Activated CD8-positive, alpha-beta memory T cell treated with anti-CD3 and anti-CD28 coated beads for 24 hours (primary cell): ENCODE measurements around the gene AFAP1L2.
"Not testable (repeated sequence)": the region's sequence is repeated elsewhere in the genome, so short reads cannot be mapped to it uniquely, and the experiment has no call there.

Experiments used
- DNase-seq: peaks from one replicate; pipeline ENCODE4 v3.0.0-alpha.2; 2020

The AFAP1L2 gene

GRCh38 chr10:114359041-114359952 lies 45.0 kb downstream of the AFAP1L2 start:
- DNase-seq, result no peak

GRCh38 chr10:114357515-114357996 lies 46.7 kb downstream of the AFAP1L2 start:
- DNase-seq, result no peak

- DNase-seq, result no peak
Observed at GRCh38 chr10:114356751-114357514, 47.4 kb downstream of the AFAP1L2 start.

GRCh38 chr10:114356126-114356525 lies 48.2 kb downstream of the AFAP1L2 start:
- DNase-seq, result no peak

- no peak for DNase-seq
Observed at GRCh38 chr10:114353383-114353782, 50.9 kb downstream of the AFAP1L2 start.

- DNase-seq, result no peak
Observed at GRCh38 chr10:114352653-114353298, 51.5 kb downstream of the AFAP1L2 start.

GRCh38 chr10:114350751-114351150 lies 53.6 kb downstream of the AFAP1L2 start:
- no peak for DNase-seq

- no peak for DNase-seq
Observed at GRCh38 chr10:114349522-114350215, 54.6 kb downstream of the AFAP1L2 start.

GRCh38 chr10:114349071-114349470 lies 55.2 kb downstream of the AFAP1L2 start:
- DNase-seq, result not testable (repeated sequence)

- no peak for DNase-seq
Observed at GRCh38 chr10:114347791-114348190, 56.5 kb downstream of the AFAP1L2 start.

GRCh38 chr10:114347241-114347640 lies 57.1 kb downstream of the AFAP1L2 start:
- DNase-seq, result no peak

- DNase-seq, result no peak
Observed at GRCh38 chr10:114346176-114347031, 57.9 kb downstream of the AFAP1L2 start.

- no peak for DNase-seq
Observed at GRCh38 chr10:114345701-114346100, 58.6 kb downstream of the AFAP1L2 start.

GRCh38 chr10:114343623-114344505 lies 60.4 kb downstream of the AFAP1L2 start:
- DNase-seq, result no peak

- DNase-seq, result no peak
Observed at GRCh38 chr10:114342976-114343375, 61.3 kb downstream of the AFAP1L2 start.

- no peak for DNase-seq
Observed at GRCh38 chr10:114340816-114341215, 63.5 kb downstream of the AFAP1L2 start.

- DNase-seq, result no peak
Observed at GRCh38 chr10:114337510-114338462, 66.5 kb downstream of the AFAP1L2 start.

- DNase-seq, result no peak
Observed at GRCh38 chr10:114336823-114337509, 67.3 kb downstream of the AFAP1L2 start.

GRCh38 chr10:114335614-114336013 lies 68.7 kb downstream of the AFAP1L2 start:
- no peak for DNase-seq
